Fibroblast of lung (primary cell): ENCODE results near the gene POLR1D.

ENCODE experiments used
- EZH2 ChIP-seq: IDR thresholded peaks from 2 replicates; pipeline ENCODE4 v1.5.1; 2012; ENCODE audit warnings: low read length, control low read depth, mild to moderate bottlenecking; ENCODE audit errors: missing control alignments
- TF ChIP-seq, protein P1 (sequence below), 2 donors: IDR thresholded peaks in 1 of 2; conservative IDR thresholded peaks in 1 of 2; 1 replicate in 1 of 2; 2 replicates in 1 of 2; pipeline ENCODE4 v1.5.1; 2011 to 2012; ENCODE audit warnings: low read length in 2 of 2, control low read depth in 1 of 2, inconsistent platforms in 1 of 2, low read depth in 1 of 2, mild to moderate bottlenecking in 1 of 2

DNA sequence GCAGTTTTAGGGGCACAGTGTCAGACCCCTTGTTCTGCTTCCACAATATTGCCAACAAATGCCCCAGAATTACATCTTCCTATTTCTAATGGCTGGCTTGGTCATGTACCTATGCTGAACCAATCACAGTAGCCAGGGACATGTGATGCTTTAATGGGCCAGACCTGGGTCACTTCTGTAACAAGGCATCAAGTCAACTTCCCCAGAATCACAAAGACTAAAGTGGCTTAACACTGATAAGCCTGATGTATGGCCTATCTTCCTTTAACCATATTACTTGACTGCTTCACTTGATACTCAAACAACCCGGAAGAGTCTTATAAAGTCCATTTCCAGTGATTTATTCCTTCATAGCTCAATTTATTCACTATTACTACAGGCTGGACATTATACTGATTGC lies 21.0 kb upstream of the POLR1D start:
- TF ChIP-seq, protein P1, sequence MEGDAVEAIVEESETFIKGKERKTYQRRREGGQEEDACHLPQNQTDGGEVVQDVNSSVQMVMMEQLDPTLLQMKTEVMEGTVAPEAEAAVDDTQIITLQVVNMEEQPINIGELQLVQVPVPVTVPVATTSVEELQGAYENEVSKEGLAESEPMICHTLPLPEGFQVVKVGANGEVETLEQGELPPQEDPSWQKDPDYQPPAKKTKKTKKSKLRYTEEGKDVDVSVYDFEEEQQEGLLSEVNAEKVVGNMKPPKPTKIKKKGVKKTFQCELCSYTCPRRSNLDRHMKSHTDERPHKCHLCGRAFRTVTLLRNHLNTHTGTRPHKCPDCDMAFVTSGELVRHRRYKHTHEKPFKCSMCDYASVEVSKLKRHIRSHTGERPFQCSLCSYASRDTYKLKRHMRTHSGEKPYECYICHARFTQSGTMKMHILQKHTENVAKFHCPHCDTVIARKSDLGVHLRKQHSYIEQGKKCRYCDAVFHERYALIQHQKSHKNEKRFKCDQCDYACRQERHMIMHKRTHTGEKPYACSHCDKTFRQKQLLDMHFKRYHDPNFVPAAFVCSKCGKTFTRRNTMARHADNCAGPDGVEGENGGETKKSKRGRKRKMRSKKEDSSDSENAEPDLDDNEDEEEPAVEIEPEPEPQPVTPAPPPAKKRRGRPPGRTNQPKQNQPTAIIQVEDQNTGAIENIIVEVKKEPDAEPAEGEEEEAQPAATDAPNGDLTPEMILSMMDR (conservative IDR thresholded peaks at IDR 0.05 in 1 of 2, IDR thresholded peaks at IDR 0.05 in 1 of 2; ENCODE audit: low read depth in 1 of 2, low read length in 2 of 2): no peak
- no peak for TF ChIP-seq EZH2
